ENCODE data around the gene DLK1. TPM values are rescaled to one million over a fixed set of nuclear protein-coding genes. Genes with fewer than 3 reads are reported as not detected.

The DLK1 gene
- total and polyA plus RNA-seq, 2 of the 4 experiments (the other 2 are of a cell fraction) = under 0.01 to 0.07 TPM

DNA sequence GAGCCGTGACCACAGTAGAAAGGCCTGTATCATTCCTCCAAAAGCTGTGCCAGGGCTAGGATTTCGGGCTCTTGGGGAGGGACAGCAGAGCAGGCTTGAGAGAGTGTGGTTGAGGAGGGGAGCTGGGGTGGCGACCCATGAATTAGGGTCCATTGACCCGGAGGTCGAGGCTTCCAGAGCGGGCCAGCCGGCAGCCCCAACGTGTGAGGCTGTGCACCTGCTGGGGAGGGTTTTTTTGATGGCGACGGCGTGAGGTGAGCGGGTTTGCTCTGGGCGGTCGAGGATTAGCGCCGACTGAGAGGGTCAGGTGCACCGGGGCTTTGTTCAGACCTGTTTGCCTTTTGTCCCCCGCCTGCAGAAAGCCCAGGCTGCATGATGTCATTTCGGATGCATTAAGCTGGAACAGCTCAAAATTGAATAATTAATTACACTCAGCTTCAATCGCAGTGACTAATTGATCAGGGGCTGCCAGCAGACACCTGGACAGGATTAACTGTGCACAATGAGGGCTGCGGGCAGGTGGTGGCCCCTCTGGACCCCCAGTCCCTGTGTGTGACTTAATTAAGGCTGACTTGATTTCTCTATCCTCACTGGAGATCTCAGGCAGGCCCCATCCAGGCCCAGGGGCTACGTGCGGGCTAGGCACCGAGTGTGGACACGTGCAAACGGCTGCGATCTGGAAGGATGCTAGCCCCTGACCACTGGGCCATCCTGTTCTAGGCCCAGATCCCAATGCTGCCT is 57.1 kb downstream of the DLK1 start:
- no peak overlapping the region for H2AK9ac ChIP-seq (replicated peaks; ENCODE audit: low read depth, low read length, poor library complexity)
- in situ Hi-C loops (cut with MboI; ENCODE audit: low sequenced_read_pairs) (no loop called here), intact Hi-C loops (cut with micrococcal nuclease) (no loop called here), dilution Hi-C loops (cut with HindIII; ENCODE audit: low sequenced_read_pairs, unreplicated experiment) (no loop called here)
- no peak overlapping the region for H3K18ac ChIP-seq (ENCODE audit: low read depth, low read length)
- H3K27me3 ChIP-seq (ENCODE audit: control insufficient read depth, insufficient read depth, low read length) = peaks cover 41% of the 10 kb centered on the region
- H3K4me3 ChIP-seq (ENCODE audit: insufficient read depth, low read depth, low read length) = no peak overlapping the region
- H3K36me3 ChIP-seq (ENCODE audit: control insufficient read depth, insufficient read depth, low read length) = no peaks in the 10 kb centered on the region
- no peak overlapping the region for H2AK5ac ChIP-seq (ENCODE audit: low read depth, low read length)
- H4K20me1 ChIP-seq (ENCODE audit: insufficient read depth, low read length) = no peaks in the 10 kb centered on the region
- no peak for TF ChIP-seq MAFK (IDR thresholded peaks at IDR 0.05; ENCODE audit: low read depth, low read length)
- no peak overlapping the region for H3K9ac ChIP-seq (ENCODE audit: low read depth, low read length)
- no peak overlapping the region for H4K91ac ChIP-seq (ENCODE audit: insufficient read depth, low read depth, low read length)
- ChIA-PET CTCF (interaction anchor here (0.5 kb wide), 1 partner anchor 38 kb away, joined by 3 read pairs; no protein-coding TSS in a partner anchor), POLR2A (ENCODE audit: unreplicated experiment) (no interaction called here)
- no peaks in the 10 kb centered on the region for H3K9me1 ChIP-seq (ENCODE audit: insufficient read depth, low read length)
- no TSS peak for BruUV-seq (replicated peaks)
- H2AFZ ChIP-seq (replicated peaks; ENCODE audit: low read length, poor library complexity) = no peak overlapping the region
- no peak overlapping the region for H3K4me2 ChIP-seq (ENCODE audit: low read depth, low read length)
- no peaks in the 10 kb centered on the region for H3K4me1 ChIP-seq (ENCODE audit: control insufficient read depth, insufficient read depth, low read length)
- H3K79me1 ChIP-seq (ENCODE audit: low read depth in 1 of 2, low read length in 2 of 2) = no peaks in the 10 kb centered on the region
- H2BK20ac ChIP-seq (ENCODE audit: low read depth, low read length) = no peak overlapping the region
- no peak overlapping the region for H3K14ac ChIP-seq (replicated peaks; ENCODE audit: low read depth, low read length)
- H3K27ac ChIP-seq (ENCODE audit: insufficient read depth, low read length) = no peak overlapping the region
- DNase-seq = no peak
- 85% methylated on average over 16 of the region's 27 CpGs; no CpG with 5 or more reads in 1 of the 2 experiments for WGBS, 2 experiments (ENCODE audit: extremely low coverage in 2 of 2, insufficient read length in 1 of 2)
- no peak overlapping the region for H3K56ac ChIP-seq (ENCODE audit: extremely low read depth, insufficient read depth, low read length)
- no peak overlapping the region for H3K23ac ChIP-seq (ENCODE audit: low read depth, low read length)
- no peak overlapping the region for H4K5ac ChIP-seq (ENCODE audit: low read depth, low read length)
- no peak overlapping the region for H2BK5ac ChIP-seq (ENCODE audit: low read depth, low read length, poor library complexity, severe bottlenecking)
- ATAC-seq (ENCODE audit: low read depth) = no peak
- no peak overlapping the region for H2BK15ac ChIP-seq (ENCODE audit: low read depth, low read length)
- no peak overlapping the region for H4K8ac ChIP-seq (ENCODE audit: low read depth in 2 of 2, low read length in 2 of 2)
- H3K9me3 ChIP-seq (ENCODE audit: control insufficient read depth, insufficient read depth, low read length) = no peaks in the 10 kb centered on the region
- H3K4ac ChIP-seq (ENCODE audit: low read depth, low read length) = no peak overlapping the region
- no peak overlapping the region for H2BK120ac ChIP-seq (ENCODE audit: low read depth, low read length)
